ENCODE results near the gene PTPRN.
"Not testable (repeated sequence)": the region's sequence is repeated elsewhere in the genome, so short reads cannot be mapped to it uniquely, and the experiment has no call there.

The PTPRN gene

GRCh38 chr2:219266232-219266631 is 43.0 kb downstream of the PTPRN start:
- H3K27ac ChIP-seq = no peak overlapping the region
- TF ChIP-seq CTCF (IDR thresholded peaks at IDR 0.05) (no peak), ZFX (IDR thresholded peaks at IDR 0.05; ENCODE audit: borderline replicate concordance) (no peak)

- no peak for TF ChIP-seq ZFX (IDR thresholded peaks at IDR 0.05; ENCODE audit: borderline replicate concordance)
- TF ChIP-seq CTCF (IDR thresholded peaks at IDR 0.05) = no peak
- no peak overlapping the region for H3K27ac ChIP-seq
Measured at GRCh38 chr2:219261024-219261855, 48.0 kb downstream of the PTPRN start.

GRCh38 chr2:219258942-219259341 is 50.3 kb downstream of the PTPRN start:
- H3K27ac ChIP-seq = not testable (repeated sequence)

GRCh38 chr2:219254590-219255201 is 54.5 kb downstream of the PTPRN start:
- no peak overlapping the region for H3K27ac ChIP-seq
- TF ChIP-seq CTCF (IDR thresholded peaks at IDR 0.05) = peak; percentile 27
- no peak for TF ChIP-seq ZFX (IDR thresholded peaks at IDR 0.05; ENCODE audit: borderline replicate concordance)

- TF ChIP-seq CTCF (IDR thresholded peaks at IDR 0.05) = no peak
- TF ChIP-seq ZFX (IDR thresholded peaks at IDR 0.05; ENCODE audit: borderline replicate concordance) = no peak
- H3K27ac ChIP-seq = peak within 1 kb of the TSS; percentile 36
Measured at GRCh38 chr2:219253753-219254589, 55.2 kb downstream of the PTPRN start, which contains the start of gene TUBA4A. TUBA4A (minus strand) TSS chr2:219253918; CDS start chr2:219253858, 60 bp downstream.

GRCh38 chr2:219252900-219253752 is 56.1 kb downstream of the PTPRN start, which contains the start of gene TUBA4B:
TUBA4B (plus strand) TSS chr2:219253243; CDS start chr2:219253408, 165 bp downstream.
- TF ChIP-seq ZFX (IDR thresholded peaks at IDR 0.05; ENCODE audit: borderline replicate concordance) (no peak), CTCF (IDR thresholded peaks at IDR 0.05) (no peak)
- H3K27ac ChIP-seq = peak within 1 kb of the TSS; percentile 36

GRCh38 chr2:219252570-219252899 is 56.7 kb downstream of the PTPRN start:
- H3K27ac ChIP-seq = no peak overlapping the region
- TF ChIP-seq ZFX (IDR thresholded peaks at IDR 0.05; ENCODE audit: borderline replicate concordance) (no peak), CTCF (IDR thresholded peaks at IDR 0.05) (no peak)
